HCT116 (cell line): ENCODE results near the gene ST7L. TPM values are rescaled to one million over a fixed set of nuclear protein-coding genes. Genes with fewer than 3 reads are reported as not detected.

ENCODE experiments used
- ATAC-seq: fragments of 200-7000 bp; cut with Tn5 transposase; 2 replicates; pipeline ENCODE4 v1.9.1; 2020; ENCODE audit warnings: mild to moderate bottlenecking, moderate library complexity
- BruUV-seq: library from RNA; stranded (reverse); fragments of 400-500 nt; replicated peaks from 2 replicates; lab custom pipeline; 2021; lab: Mats Ljungman, UMichigan
- CTCF ChIA-PET: fragments of 300-600 bp; sonication (Branson Sonifier 250); formaldehyde crosslinking; loops from one replicate; lab custom pipeline; 2021; ENCODE audit warnings: antibody characterized with exemption; lab: Charles Lee
- POLR2A ChIA-PET: fragments of 300-600, 350-600 bp; sonication (Branson Sonifier 250); formaldehyde crosslinking; loops from one replicate; lab custom pipeline; 2021; ENCODE audit warnings: antibody characterized with exemption; lab: Charles Lee
- RAD21 ChIA-PET, 2 experiments: fragments of 300-600 bp; sonication (Branson Sonifier 250); formaldehyde crosslinking; loops; one replicate each; lab custom pipeline; 2023; ENCODE audit warnings: low total read pairs in 2 of 2; ENCODE audit not compliant: uncharacterized antibody in 2 of 2, unreplicated experiment in 2 of 2, low non-redundant PET in 1 of 2; lab: Charles Lee
- DNase-seq: peaks from one replicate; pipeline ENCODE4 v3.0.0-alpha.2; 2010; ENCODE audit warnings: low read depth, low spot score
- H2AFZ ChIP-seq: fragments of 200-600 bp; shearing (Covaris generic), sonication (generic); 2 replicates; pipeline ENCODE4 v1.6.1; 2017; ENCODE audit warnings: low read depth, mixed run types, mixed read lengths, antibody characterized with exemption, low read length; ENCODE audit not compliant: poor library complexity, severe bottlenecking
- H3K27ac ChIP-seq: 2 replicates; pipeline ENCODE4 v1.5.1; 2012; ENCODE audit warnings: low read depth, low read length
- H3K27me3 ChIP-seq: fragments of 200-600 bp; sonication (generic); 2 replicates; pipeline ENCODE4 v1.6.1; 2016; ENCODE audit warnings: mixed run types, low read length, mixed read lengths; ENCODE audit not compliant: insufficient read depth
- H3K36me3 ChIP-seq, 2 experiments: fragments of 200-500 bp in 1 of 2; fragments of 200-600 bp in 1 of 2; sonication (Bioruptor generic) in 1 of 2; sonication (generic) in 1 of 2; 2 replicates each; pipeline versions ENCODE4 v1.5.1 to v1.6.1; 2014 to 2016; ENCODE audit warnings: low read length in 2 of 2, inconsistent platforms in 1 of 2, mixed read lengths in 1 of 2, mixed run types in 1 of 2; ENCODE audit not compliant: insufficient read depth in 2 of 2, control insufficient read depth in 1 of 2
- H3K4me1 ChIP-seq, 2 experiments: fragments of 200-600 bp in 1 of 2; sonication (generic) in 1 of 2; 2 replicates each; pipeline versions ENCODE4 v1.5.1 to v1.6.1; 2012 to 2017; ENCODE audit warnings: low read length in 2 of 2, inconsistent platforms in 1 of 2, mild to moderate bottlenecking in 1 of 2, mixed read lengths in 1 of 2, mixed run types in 1 of 2, moderate library complexity in 1 of 2; ENCODE audit not compliant: insufficient read depth in 2 of 2, control insufficient read depth in 1 of 2
- H3K4me2 ChIP-seq: fragments of 200-600 bp; sonication (generic); 2 replicates; pipeline ENCODE4 v1.6.1; 2017; ENCODE audit warnings: mixed run types, low read length, mixed read lengths
- H3K4me3 ChIP-seq, 2 experiments: fragments of 200-600 bp in 1 of 2; sonication (generic) in 1 of 2; replicated peaks in 1 of 2; 2 replicates each; pipeline ENCODE4 v1.5.1; 2011 to 2016; ENCODE audit warnings: low read length in 2 of 2, control low read depth in 1 of 2, low read depth in 1 of 2, mild to moderate bottlenecking in 1 of 2, mixed read lengths in 1 of 2, mixed run types in 1 of 2
- H3K79me2 ChIP-seq: fragments of 200-600 bp; sonication (generic); 2 replicates; pipeline ENCODE4 v1.6.1; 2017; ENCODE audit warnings: mild to moderate bottlenecking, mixed run types, low read length, moderate library complexity, mixed read lengths; ENCODE audit not compliant: insufficient read depth
- H3K9ac ChIP-seq: fragments of 200-600 bp; sonication (generic); 2 replicates; pipeline ENCODE4 v1.6.1; 2016; ENCODE audit warnings: low read length, mixed read lengths
- H3K9me2 ChIP-seq: fragments of 200-600 bp; sonication (generic), shearing (Covaris generic); 2 replicates; pipeline ENCODE4 v1.6.1; 2017; ENCODE audit warnings: mixed run types, mild to moderate bottlenecking, moderate library complexity; ENCODE audit not compliant: insufficient read depth
- H3K9me3 ChIP-seq, 2 experiments: fragments of 200-500 bp in 1 of 2; fragments of 200-600 bp in 1 of 2; sonication (Bioruptor generic) in 1 of 2; sonication (generic) in 1 of 2; 2 replicates each; pipeline ENCODE4 v1.6.1; 2014 to 2017; ENCODE audit warnings: low read length in 2 of 2, mixed read lengths in 2 of 2, inconsistent platforms in 1 of 2, low read depth in 1 of 2, mild to moderate bottlenecking in 1 of 2, mixed run types in 1 of 2, moderate library complexity in 1 of 2; ENCODE audit not compliant: control insufficient read depth in 1 of 2, insufficient read depth in 1 of 2
- H4K20me1 ChIP-seq: fragments of 200-600 bp; sonication (generic), shearing (Covaris generic); 2 replicates; pipeline ENCODE4 v1.6.1; 2017; ENCODE audit warnings: mixed run types, mild to moderate bottlenecking, moderate library complexity; ENCODE audit not compliant: insufficient read depth
- CEBPB ChIP-seq: IDR thresholded peaks from 2 replicates; pipeline ENCODE4 v1.6.1; 2012; ENCODE audit warnings: low read depth
- FOSL1 ChIP-seq: IDR thresholded peaks from 2 replicates; pipeline ENCODE4 v1.6.1; 2012; ENCODE audit warnings: low read depth
- JUND ChIP-seq: IDR thresholded peaks from 2 replicates; pipeline ENCODE4 v1.6.1; 2012
- POLR2AphosphoS5 ChIP-seq: IDR thresholded peaks from 2 replicates; pipeline ENCODE4 v1.6.1; 2011; ENCODE audit warnings: mild to moderate bottlenecking, low read depth, low read length, moderate library complexity
- SIN3A ChIP-seq: IDR thresholded peaks from 2 replicates; pipeline ENCODE4 v1.6.1; 2012; ENCODE audit warnings: low read depth
- TCF7L2 ChIP-seq: IDR thresholded peaks from 2 replicates; pipeline ENCODE4 v1.7.0; 2011; ENCODE audit warnings: borderline replicate concordance, inconsistent platforms; ENCODE audit not compliant: insufficient read depth, insufficient read length; ENCODE audit errors: extremely low read depth
- ZFX ChIP-seq: fragments of 450-650 bp; IDR thresholded peaks from 2 replicates; pipeline ENCODE4 v1.6.1; 2017
- intact Hi-C: fragments of 100-400 bp; cut with micrococcal nuclease; formaldehyde crosslinking; loops from 2 replicates; pipeline ENCODE4 v1.10.0; 2022
- total RNA-seq: library from RNA; stranded (reverse); gene quantifications from one replicate; pipeline ENCODE4 v1.2.1, GENCODE V29; 2021; ENCODE audit not compliant: unreplicated experiment
- TF ChIP-seq, protein P1 (sequence below): IDR thresholded peaks from 2 replicates; pipeline ENCODE4 v1.6.1; 2012
- TF ChIP-seq, protein P2 (sequence below): IDR thresholded peaks from 2 replicates; pipeline ENCODE4 v1.6.1; 2011; ENCODE audit warnings: mild to moderate bottlenecking, low read length, moderate library complexity; ENCODE audit not compliant: insufficient replicate concordance; ENCODE audit errors: extremely low read depth
- TF ChIP-seq, protein P3 (sequence below): IDR thresholded peaks from 2 replicates; pipeline ENCODE4 v1.6.1; 2012; ENCODE audit warnings: low read depth

ST7L gene
- total RNA-seq, 1 experiment from 2014 or later, result 19.9 TPM

DNA sequence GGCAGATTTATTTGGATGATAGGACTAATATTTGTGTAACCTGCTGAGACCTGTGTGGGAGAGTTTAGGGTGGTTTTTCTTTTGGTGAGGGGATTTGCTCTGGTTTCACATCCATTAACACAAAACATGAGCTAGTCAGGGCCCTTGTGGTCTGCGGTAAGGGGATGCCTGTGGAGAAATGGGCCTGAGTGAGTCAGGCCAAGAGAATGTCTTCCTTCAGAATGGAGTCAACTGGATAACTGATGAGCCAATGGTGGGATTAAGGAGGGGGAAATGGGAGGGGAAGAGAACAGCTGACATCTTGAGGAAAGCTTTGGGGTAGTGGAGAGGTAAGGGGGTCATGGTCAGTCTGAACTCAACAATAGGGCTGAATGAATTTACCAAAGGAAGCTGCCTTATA is 96.3 kb downstream of the ST7L start:
- ATAC-seq (peak; percentile 73), DNase-seq (no peak)
- H4K20me1 ChIP-seq, result no peaks in the 10 kb centered on the region
- intact Hi-C loops, result loop anchor here (10.0 kb wide), 1 partner anchor 182 kb away; the partner anchor contains the start of gene RHOC
- H3K9me2 ChIP-seq, result no peaks in the 10 kb centered on the region
- peaks cover 0 to 13% of the 10 kb centered on the region in 2 experiments; a peak in 1 of 4 replicates for H3K4me1 ChIP-seq
- H3K27me3 ChIP-seq, result no peaks in the 10 kb centered on the region
- H3K36me3 ChIP-seq, result no peaks in the 10 kb centered on the region
- 0 out of 2 replicates have a peak overlapping the region, but pooled peaks have one; percentile 1 for H3K4me2 ChIP-seq
- H2AFZ ChIP-seq, result no peak overlapping the region
- no peak overlapping the region for H3K4me3 ChIP-seq
- RAD21 ChIA-PET, result no interaction called here
- no peak for TF ChIP-seq ZFX
- TF ChIP-seq, protein P1, sequence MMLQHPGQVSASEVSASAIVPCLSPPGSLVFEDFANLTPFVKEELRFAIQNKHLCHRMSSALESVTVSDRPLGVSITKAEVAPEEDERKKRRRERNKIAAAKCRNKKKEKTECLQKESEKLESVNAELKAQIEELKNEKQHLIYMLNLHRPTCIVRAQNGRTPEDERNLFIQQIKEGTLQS, result no peak
- TF ChIP-seq, protein P2, sequence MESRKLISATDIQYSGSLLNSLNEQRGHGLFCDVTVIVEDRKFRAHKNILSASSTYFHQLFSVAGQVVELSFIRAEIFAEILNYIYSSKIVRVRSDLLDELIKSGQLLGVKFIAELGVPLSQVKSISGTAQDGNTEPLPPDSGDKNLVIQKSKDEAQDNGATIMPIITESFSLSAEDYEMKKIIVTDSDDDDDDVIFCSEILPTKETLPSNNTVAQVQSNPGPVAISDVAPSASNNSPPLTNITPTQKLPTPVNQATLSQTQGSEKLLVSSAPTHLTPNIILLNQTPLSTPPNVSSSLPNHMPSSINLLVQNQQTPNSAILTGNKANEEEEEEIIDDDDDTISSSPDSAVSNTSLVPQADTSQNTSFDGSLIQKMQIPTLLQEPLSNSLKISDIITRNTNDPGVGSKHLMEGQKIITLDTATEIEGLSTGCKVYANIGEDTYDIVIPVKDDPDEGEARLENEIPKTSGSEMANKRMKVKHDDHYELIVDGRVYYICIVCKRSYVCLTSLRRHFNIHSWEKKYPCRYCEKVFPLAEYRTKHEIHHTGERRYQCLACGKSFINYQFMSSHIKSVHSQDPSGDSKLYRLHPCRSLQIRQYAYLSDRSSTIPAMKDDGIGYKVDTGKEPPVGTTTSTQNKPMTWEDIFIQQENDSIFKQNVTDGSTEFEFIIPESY, result no peak
- no peak for TF ChIP-seq TCF7L2
- 0 out of 2 replicates have a peak, but pooled peaks have one; percentile 14 for TF ChIP-seq JUND
- no peak for TF ChIP-seq SIN3A
- TF ChIP-seq POLR2AphosphoS5, result no peak
- TF ChIP-seq, protein P3, sequence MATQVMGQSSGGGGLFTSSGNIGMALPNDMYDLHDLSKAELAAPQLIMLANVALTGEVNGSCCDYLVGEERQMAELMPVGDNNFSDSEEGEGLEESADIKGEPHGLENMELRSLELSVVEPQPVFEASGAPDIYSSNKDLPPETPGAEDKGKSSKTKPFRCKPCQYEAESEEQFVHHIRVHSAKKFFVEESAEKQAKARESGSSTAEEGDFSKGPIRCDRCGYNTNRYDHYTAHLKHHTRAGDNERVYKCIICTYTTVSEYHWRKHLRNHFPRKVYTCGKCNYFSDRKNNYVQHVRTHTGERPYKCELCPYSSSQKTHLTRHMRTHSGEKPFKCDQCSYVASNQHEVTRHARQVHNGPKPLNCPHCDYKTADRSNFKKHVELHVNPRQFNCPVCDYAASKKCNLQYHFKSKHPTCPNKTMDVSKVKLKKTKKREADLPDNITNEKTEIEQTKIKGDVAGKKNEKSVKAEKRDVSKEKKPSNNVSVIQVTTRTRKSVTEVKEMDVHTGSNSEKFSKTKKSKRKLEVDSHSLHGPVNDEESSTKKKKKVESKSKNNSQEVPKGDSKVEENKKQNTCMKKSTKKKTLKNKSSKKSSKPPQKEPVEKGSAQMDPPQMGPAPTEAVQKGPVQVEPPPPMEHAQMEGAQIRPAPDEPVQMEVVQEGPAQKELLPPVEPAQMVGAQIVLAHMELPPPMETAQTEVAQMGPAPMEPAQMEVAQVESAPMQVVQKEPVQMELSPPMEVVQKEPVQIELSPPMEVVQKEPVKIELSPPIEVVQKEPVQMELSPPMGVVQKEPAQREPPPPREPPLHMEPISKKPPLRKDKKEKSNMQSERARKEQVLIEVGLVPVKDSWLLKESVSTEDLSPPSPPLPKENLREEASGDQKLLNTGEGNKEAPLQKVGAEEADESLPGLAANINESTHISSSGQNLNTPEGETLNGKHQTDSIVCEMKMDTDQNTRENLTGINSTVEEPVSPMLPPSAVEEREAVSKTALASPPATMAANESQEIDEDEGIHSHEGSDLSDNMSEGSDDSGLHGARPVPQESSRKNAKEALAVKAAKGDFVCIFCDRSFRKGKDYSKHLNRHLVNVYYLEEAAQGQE, result no peak
- 0 out of 2 replicates have a peak, but pooled peaks have one; percentile 19 for TF ChIP-seq FOSL1
- TF ChIP-seq CEBPB, result no peak
- H3K9ac ChIP-seq, result no peak overlapping the region
- no peak overlapping the region for H3K27ac ChIP-seq
- BruUV-seq, result no TSS peak
- CTCF ChIA-PET, result no interaction called here
- no peaks in the 10 kb centered on the region for H3K79me2 ChIP-seq
- POLR2A ChIA-PET, result no interaction called here
- no peaks in the 10 kb centered on the region for H3K9me3 ChIP-seq
